Measurements from ENCODE around the gene TRMT2A.
"Not testable (repeated sequence)": the region's sequence is repeated elsewhere in the genome, so short reads cannot be mapped to it uniquely, and the experiment has no call there.

Gene TRMT2A, protein sequence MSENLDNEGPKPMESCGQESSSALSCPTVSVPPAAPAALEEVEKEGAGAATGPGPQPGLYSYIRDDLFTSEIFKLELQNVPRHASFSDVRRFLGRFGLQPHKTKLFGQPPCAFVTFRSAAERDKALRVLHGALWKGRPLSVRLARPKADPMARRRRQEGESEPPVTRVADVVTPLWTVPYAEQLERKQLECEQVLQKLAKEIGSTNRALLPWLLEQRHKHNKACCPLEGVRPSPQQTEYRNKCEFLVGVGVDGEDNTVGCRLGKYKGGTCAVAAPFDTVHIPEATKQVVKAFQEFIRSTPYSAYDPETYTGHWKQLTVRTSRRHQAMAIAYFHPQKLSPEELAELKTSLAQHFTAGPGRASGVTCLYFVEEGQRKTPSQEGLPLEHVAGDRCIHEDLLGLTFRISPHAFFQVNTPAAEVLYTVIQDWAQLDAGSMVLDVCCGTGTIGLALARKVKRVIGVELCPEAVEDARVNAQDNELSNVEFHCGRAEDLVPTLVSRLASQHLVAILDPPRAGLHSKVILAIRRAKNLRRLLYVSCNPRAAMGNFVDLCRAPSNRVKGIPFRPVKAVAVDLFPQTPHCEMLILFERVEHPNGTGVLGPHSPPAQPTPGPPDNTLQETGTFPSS

DNA sequence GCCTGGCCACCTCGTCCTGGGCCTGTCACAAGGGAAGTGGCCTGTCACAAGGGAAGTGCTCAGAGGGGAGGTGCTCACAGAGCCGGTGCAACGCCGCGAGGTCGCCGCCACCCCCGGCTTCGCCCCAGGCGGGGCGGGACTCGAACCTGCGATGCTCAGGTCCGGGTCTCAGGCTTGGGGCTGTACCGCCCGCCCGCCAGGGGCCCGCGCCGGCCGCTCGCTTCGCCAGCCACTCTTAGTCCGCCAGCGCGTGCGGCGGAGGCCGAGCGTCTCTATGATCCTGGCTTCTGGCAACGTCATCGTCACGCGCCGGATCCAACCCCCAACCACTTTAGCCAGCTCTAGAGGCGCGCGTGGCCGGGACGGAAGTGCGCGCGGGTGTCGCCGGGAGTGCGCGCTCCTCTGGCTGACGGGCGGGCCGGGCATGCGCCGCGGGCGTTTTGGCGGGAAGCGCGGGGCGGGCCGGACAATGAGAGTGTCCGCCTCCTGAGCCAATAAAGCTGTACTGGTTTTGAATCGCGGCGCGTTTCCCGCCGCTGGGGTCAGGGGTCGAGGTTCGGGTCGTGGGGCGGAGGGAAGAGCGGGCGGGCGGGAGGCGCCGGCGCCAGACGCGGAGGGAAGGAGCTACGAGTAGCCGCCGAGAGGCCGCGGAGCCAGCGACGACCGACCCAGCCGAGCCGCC is at the start of gene TRMT2A:
TRMT2A (minus strand) TSS at position 276 of the 682 bp plus-strand sequence. CDS start 320 bp downstream, outside the sequence.
- DNase-seq (ENCODE audit: low read depth, low spot score), result peak; percentile 92

DNA sequence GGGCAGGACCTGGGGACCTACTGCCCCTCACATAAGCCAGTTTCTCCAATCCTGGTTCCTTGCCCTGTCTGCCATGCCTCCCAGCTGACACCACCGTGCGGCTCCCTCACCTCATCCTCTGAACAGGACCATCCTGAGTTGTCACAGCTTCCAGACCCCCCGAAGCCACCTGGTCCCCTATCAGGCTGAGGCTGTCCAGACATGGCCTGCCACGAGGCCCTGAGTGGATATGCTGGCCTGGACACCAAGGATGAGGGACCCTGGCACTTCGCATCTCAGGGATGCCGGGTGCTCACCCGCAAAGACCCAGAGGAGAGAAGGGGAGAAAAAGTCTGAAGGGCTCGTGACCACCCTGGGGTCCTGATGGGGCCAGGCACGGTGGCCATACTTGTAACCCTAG is 49.7 kb upstream of the TRMT2A start:
- no peak for DNase-seq (ENCODE audit: low read depth, low spot score)

DNA sequence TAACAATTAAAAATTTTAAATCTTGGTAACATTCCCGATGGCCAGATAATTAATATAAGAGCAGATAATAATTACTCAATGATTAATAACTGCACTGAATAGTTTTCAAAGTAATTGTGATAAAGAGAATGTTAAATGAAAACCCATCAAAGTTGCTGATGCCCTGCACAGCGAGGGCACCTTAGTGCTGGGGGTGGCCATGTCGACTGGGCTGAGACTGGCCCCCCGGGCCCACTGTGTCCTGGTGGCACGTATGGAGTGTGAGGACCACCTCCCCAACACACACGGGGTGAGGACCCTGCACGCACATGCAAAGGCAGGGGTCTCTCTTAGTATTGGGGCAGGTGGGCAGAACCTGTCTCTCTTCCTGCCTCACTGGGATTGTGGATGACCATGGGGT is 48.9 kb upstream of the TRMT2A start:
- DNase-seq (ENCODE audit: low read depth, low spot score), result no peak

DNA sequence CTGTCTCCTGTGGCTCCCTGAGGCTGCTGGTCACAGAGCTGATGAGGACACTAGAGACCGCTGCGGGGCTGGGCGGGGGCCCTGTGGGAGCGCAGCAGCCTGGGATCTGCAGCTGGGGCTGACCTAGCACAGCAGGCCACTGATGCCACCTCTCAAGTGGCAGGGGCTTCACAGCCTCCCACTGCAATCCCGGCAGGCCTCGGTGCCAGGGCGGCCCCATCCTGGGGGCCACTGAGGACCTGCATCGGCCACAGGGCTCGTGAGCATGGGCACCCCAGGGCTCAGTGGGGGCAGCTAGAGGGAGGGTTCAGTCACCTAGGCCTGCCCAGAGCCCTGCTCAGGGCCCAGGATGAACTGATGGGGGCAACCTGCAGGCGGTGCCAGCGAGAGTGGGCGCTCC is 48.4 kb upstream of the TRMT2A start:
- DNase-seq (ENCODE audit: low read depth, low spot score), result no peak

DNA sequence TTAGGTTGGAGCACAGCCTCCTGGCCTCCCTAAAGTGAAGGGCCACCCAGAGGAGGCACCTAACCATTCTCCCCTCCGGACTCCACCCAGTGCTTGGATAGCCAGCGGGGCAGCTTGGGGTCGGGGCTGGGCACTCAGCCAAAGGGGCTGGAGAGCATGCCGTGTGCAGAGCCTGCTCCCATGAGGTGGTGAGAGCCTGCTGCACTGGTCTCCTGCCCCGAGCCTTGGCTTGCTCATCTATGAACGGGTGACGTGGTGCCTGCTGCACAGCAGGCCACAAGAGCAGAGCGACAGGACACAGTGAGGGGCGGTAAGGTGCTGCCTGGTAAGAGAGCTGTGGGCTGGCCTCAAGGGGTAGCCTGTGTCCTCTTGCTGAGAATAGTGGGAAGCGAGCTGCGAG is 47.8 kb upstream of the TRMT2A start:
- DNase-seq (ENCODE audit: low read depth, low spot score), result no peak

DNA sequence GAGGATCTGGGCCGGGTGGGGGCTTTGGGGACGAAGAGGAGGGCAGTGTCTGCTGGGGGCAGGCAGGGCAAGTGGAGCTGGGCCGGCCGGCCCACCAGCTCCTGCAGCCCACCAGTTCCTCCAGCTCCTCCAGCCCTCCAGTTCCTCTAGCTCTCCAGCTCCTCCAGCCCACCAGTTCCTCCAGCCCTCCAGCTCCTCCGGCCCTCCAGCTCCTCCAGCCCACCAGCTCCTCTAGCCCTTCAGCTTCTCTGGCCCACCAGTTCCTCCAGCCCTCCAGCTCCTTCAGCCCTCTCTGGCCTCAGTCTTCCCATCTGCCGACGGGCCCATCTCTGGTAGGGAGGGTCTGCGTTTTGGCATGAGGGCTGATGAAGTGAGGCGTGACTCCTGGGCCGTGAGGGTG is 43.0 kb upstream of the TRMT2A start:
- no peak for DNase-seq (ENCODE audit: low read depth, low spot score)

DNA sequence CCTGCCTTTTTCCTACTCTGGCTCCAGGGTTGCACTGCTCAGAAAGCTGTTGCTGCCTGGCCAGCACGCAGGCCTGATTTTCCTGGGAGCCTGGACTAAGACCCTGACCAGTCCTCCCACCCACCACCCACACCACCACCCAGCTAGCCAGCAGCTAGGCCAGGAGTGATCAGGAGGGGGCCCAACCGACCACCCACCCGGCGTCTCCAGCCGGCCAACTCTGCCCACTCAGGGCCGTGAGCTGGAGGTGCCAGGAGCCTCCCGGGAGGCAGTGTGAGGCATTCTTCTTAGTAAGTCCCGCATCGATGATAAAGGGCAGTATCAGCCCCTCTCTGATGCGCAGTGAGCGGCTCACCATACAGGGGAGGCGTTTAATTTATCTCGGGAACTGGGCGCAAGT is 42.5 kb upstream of the TRMT2A start:
- not testable (repeated sequence) for DNase-seq (ENCODE audit: low read depth, low spot score)

DNA sequence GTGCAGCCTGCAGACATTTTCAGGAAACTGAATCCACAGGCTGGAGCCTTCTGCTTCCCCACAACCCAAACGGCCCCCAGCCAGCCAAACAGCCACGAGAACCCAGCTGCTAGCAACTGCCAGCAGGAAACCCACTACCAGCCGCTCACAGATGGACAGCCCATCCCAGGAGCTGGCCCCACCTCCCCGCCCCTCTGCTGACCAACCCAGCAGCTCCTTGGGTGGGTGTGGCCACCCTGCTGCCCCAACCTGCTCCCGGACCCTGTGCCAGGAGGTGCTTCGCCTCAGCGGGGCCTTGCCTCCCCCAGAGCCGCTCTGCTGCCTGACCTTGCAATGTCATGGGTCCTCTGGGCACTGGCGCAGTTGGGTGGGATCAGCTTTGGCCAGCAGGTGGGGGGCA is 42.0 kb upstream of the TRMT2A start:
- DNase-seq (ENCODE audit: low read depth, low spot score), result no peak

DNA sequence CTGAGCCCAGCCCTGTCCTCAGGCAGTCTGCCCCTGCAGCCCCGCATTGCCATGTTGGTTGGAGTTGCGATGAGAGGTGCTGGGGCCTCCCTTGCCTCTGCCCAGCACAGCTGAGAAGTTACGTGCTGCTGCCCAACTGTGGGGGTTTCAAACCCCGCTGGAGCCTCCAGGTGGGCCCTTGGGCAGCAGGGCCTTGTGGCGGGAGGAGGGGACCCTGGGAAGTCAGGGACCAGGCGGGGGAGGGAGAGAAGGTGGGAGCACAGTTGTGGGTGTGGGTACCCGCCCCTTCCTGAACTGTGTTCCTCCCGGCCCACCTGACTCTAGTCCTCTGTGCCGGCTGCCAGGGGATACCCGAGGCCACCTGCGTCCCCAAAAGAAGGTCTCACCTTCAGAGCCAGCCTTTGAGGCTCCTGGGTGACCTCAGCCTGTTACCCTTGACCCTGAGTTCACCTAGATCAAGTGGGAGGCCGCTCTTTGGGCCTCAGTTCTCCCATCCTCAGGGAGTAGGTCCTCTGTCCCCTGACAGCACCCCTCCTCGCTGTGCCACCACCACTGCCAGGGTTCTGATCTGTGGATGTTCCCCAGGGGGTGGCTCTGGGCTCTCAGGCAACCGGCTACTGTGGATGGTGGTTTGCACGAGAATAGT is 41.5 kb upstream of the TRMT2A start:
- DNase-seq (ENCODE audit: low read depth, low spot score), result no peak

DNA sequence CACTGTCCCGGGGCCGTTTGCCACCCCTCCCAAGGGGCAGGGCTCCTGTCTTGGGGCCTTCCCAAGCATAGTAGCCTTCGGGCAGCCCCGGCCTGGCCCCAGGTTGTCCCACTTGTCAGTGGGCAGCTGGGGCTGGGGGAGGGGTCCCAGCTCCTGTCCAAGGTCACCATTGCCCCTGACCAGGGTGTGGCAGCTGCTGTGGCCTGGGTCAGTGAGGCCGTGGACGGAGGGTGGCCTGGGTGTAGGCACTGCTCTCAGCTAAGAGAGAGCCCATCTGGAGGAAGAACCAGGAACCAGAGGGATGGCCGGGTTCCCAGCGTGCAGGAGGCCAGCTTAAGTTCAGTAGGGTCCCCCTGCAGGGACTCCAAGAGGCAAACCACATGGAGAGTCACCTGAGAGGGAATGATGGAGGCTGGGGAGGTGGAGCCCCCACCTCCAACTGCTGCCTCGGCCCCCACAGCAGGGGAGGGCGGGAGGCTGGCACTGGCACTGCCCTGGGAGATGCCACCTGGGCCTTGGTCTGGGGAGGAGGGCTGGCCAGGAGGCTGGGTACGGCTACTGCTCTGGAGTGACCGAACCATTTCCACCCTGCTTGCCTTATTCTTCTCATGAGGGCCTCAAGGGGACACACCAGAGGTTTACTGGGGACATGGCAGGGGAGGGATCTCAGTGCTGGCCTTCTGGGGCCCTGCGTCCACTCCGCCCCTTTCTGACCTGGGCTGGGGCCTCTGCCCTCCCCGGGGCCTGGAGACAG is 40.6 kb upstream of the TRMT2A start:
- DNase-seq (ENCODE audit: low read depth, low spot score), result no peak

DNA sequence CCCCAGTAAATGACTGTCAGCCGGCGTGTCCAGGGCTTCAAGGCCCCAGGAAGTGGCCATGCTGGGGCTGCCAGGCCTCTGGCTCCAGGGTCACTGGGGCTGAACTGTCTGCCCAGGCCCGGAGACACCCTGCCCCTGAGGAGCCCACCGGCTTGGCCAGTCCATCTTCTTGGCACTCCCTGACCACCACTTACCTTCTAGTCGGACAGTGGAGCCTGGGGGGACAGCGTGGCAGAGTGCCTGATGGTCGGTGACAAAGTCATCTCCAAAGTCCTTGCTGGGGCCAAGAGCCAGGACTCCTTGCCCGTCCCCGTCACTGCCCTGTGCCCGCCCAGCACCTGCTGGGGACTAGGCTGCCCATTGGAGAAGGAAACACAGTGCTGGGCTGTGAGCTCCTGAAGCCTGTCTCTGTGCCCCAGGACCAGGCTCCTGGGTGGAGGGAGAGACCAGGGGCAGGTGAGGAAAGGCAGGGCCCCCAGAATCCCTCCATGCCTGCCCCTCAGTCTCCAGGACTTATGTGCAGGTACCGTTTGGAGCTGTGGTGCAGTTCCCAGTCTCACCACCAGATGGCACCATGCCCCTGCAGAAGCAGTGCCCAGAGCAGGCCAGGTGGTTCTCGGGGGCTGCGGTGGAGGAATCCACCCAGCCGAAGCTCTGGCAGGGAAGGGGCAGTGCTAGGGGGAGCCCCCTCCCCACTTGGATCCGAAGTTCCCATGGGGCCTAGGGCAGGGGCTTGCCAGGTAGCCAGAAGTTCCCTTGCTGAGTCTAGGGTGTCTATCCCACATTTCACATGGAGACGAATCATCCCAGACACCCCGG is 39.8 kb upstream of the TRMT2A start:
- peak; percentile 73 for DNase-seq (ENCODE audit: low read depth, low spot score)

DNA sequence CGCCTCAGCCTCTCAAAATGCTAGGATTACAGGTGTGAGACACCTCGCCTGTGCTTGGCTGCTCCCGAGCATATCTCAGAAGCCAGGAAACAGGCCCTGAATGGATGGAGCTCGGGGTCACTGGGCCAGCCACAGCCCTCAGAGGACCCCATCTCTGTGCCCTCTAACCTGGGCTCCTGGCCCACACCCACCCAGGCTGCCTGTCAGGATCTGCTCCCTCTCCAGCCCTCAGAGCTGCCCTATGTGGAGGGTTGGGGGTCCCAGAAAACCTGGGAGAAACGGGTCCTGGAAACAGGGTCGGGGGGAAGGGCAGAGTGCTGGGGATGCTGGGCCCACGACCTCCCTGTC is 39.0 kb upstream of the TRMT2A start:
- DNase-seq (ENCODE audit: low read depth, low spot score), result no peak

DNA sequence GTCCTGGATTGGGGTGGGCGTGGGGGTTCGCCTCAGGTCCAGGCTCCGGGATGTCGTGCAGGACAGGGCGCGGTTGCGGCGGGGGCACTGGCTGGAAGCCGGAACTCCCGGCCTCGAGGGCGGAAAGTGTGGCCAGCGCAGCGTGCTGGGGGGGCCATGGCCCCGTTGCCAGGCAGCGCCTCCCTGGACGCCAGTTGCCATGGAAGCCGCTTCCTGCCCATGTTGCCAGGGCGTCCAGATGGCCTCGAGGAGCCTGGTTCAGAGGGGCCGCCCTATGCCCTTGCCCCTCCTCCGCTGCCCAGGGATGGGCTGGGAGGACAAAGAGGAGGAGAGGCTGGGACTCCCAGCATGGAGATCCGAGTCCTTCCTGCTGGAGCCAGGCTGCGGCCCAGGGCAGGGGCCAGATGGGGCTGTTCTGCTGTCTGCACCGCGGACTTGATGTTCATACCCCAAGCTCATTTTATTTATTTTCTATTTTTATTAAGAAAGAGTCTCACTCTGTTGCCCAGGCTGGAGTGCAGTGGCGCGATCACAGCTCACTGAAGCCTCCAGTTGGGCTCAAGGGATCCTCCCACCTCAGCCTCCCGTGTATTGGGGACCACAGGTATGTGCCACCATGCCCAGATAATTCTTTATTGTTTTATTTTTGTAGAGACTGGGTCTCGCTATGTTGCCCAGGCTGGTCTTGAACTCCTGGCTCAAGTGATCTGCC is 38.5 kb upstream of the TRMT2A start:
- no peak for DNase-seq (ENCODE audit: low read depth, low spot score)

DNA sequence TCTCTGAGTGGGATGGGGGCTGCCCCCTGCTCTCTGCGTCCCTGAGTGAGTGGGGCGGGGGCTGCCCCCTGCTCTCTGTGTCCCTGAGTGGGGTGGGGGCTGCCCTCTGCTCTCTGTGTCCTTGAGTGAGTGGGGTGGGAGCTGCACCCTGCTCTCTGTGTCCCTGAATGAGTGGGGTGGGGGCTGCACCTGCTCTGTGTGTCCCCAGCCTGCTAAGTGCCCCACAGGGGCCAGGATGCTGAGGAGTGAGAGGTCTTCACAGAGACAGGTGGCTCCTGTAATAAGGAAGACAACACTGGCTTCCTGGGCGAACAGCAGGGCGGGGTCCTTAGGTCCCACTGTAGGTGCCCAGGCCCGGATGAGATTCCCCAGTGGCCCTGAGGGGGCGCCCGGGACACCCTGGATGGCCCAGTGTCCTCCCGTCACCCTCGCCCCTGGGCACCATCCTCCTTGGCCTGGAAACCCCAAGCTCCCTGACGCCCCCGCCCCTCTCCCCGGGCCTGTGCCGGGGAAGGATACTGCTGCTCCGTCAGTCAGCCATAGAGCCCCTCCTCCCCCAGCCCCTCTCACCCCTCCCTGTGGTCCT is 37.7 kb upstream of the TRMT2A start:
- no peak for DNase-seq (ENCODE audit: low read depth, low spot score)

DNA sequence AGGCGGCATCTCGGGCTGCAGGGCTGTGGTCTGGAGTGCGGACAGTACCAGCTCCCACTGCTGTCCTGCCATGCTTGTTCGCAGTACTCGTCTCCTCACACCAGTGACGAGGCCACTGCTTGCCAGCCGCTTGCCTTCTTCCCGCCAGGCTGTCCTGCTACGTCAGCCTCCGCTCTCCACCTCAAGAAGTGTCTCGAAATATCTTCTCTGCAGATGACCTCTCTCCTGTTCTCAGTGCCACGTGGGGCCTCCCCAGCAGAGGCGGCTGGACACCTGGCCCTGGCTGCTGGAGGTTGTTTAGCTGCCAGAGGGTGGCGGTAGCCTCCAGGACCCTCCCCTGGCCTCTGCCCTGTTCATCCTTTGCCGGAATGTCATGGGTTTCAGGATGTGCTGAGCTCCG is 36.9 kb upstream of the TRMT2A start:
- no peak for DNase-seq (ENCODE audit: low read depth, low spot score)

DNA sequence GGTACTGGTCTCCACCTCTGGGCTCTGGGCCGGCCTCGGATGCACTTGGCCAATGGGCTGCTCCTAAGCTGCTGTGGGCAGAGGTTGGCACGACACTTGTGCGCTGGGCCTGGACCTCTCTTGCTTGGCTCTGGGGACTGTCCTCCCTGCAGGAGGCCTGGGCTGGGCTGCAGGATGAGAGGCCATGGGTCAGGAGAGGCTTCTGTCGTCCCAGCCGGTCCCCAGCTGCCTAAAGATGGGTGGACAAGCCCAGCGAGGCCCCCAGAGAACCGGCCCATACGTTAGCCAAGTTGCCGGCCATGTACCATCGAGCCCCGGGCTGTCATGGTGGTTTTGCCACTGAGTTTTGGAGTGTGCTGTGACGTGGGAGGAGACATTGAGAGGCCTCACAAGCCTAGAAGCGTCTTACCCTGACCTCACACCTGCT is 35.5 kb upstream of the TRMT2A start:
- no peak for DNase-seq (ENCODE audit: low read depth, low spot score)

DNA sequence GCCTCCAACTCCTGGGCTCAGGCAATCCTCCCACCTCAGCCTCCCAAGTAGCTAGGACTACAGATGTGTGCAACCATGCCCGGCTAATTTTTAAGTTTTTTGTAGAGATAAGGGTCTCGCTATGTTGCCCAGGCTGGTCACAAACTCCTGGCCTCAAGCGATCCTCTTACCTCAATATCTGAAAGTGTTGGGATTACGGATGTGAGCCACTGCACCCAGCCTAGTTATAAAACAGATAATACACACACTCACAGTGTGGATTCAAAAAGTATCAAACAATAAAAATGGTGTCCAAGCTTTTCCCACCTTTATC is 34.2 kb upstream of the TRMT2A start:
- DNase-seq (ENCODE audit: low read depth, low spot score), result no peak

DNA sequence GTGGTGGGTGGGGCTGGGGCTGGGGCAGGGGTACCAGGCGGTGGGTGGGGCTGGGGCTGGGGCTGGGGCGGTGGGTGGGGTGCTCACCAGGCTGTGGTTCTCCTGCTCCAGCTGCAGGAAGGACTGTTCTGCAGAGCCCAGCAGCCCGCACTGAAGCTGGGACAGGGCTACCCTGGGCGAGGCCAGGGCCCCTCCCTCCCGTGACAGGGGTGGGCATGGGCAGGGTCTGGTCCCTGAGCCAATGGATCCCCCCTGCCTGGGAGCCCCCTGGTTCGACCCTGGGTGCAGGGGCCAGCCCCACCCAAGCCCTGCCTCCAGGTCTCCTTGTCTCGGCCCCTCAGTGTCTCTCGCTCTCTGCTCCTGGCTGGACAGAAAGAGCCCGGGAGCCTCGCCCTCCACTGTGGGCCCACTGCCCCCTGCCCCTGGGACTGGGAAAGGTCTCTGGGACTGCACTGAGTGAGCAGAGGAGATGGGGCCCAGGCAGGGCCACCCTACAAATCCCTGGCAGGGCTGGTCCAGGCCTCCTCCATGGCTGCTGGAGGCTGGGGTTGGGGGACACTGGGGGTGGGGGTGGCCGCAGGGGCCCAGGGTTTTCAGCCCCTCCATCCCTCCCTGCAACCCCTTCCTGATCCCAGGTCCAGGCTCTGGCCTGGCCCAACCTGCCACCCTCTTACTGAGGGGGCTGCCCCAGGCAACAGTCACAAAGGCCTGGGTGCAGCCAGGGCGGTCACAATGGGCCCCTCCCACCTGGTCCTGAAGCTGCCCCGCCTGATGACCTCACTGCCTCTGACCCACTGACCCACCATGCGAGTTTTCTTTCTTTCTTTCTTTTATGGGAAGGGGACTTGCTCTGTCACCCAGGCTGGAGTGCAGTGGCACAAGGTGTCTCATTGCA is 33.6 kb upstream of the TRMT2A start, which contains the start of gene CCDC188:
CCDC188 (minus strand) TSS at position 675 of the 895 bp plus-strand sequence; CDS start at position 606, 69 bp downstream.
- no peak for DNase-seq (ENCODE audit: low read depth, low spot score)
